Activated naive CD4-positive, alpha-beta T cell treated with anti-CD3 and anti-CD28 coated beads, Interleukin-2, amount 50 U/mL, for 24 hours (primary cell): ENCODE results near the gene CPD.
"Not testable (repeated sequence)": the region's sequence is repeated elsewhere in the genome, so short reads cannot be mapped to it uniquely, and the experiment has no call there.

Experiments used
- H3K27ac Mint-ChIP-seq: one replicate; pipeline ENCODE4 v1.8.0; 2021; ENCODE audit warnings: mild to moderate bottlenecking, mixed read lengths
- H3K27me3 Mint-ChIP-seq: one replicate; pipeline ENCODE4 v1.8.0; 2021; ENCODE audit warnings: mixed read lengths
- H3K36me3 Mint-ChIP-seq: one replicate; pipeline ENCODE4 v1.8.0; 2021; ENCODE audit warnings: mixed read lengths
- H3K4me1 Mint-ChIP-seq: one replicate; pipeline ENCODE4 v1.8.0; 2021; ENCODE audit warnings: mixed read lengths
- H3K4me3 Mint-ChIP-seq: one replicate; pipeline ENCODE4 v1.8.0; 2021; ENCODE audit warnings: mild to moderate bottlenecking, mixed read lengths
- H3K9me3 Mint-ChIP-seq: one replicate; pipeline ENCODE4 v1.8.0; 2021; ENCODE audit warnings: mixed read lengths

The CPD gene

GRCh38 chr17:30346221-30346795, 32.4 kb upstream of the CPD start:
- H3K27ac Mint-ChIP-seq, result no peak overlapping the region
- no peaks in the 10 kb centered on the region for H3K36me3 Mint-ChIP-seq

GRCh38 chr17:30347488-30347887, 31.2 kb upstream of the CPD start:
- Mint-ChIP-seq H3K36me3 (no peaks in the 10 kb centered on the region), H3K27me3 (no peaks in the 10 kb centered on the region), H3K9me3 (no peaks in the 10 kb centered on the region), H3K4me3 (no peak overlapping the region), H3K27ac (no peak overlapping the region), H3K4me1 (peaks cover 11% of the 10 kb centered on the region)

More at GRCh38 chr17:30346221-30346795, 32.4 kb upstream of the CPD start:
- Mint-ChIP-seq H3K4me3 (no peak overlapping the region), H3K4me1 (peaks cover 7% of the 10 kb centered on the region), H3K27me3 (no peaks in the 10 kb centered on the region), H3K9me3 (no peaks in the 10 kb centered on the region)

GRCh38 chr17:30349252-30349651, 29.5 kb upstream of the CPD start:
- Mint-ChIP-seq H3K4me3 (no peak overlapping the region), H3K36me3 (no peaks in the 10 kb centered on the region), H3K27ac (no peak overlapping the region), H3K9me3 (no peaks in the 10 kb centered on the region), H3K4me1 (peaks cover 11% of the 10 kb centered on the region), H3K27me3 (no peaks in the 10 kb centered on the region)

- not testable (repeated sequence) for H3K27ac Mint-ChIP-seq, H3K9me3 Mint-ChIP-seq, H3K36me3 Mint-ChIP-seq, H3K4me3 Mint-ChIP-seq, H3K27me3 Mint-ChIP-seq
- peaks cover 12% of the 10 kb centered on the region for H3K4me1 Mint-ChIP-seq
Measured at GRCh38 chr17:30351263-30351662, 27.5 kb upstream of the CPD start.

GRCh38 chr17:30351735-30352134, 27.0 kb upstream of the CPD start:
- no peaks in the 10 kb centered on the region for H3K27me3 Mint-ChIP-seq
- H3K4me3 Mint-ChIP-seq, result no peak overlapping the region
- H3K27ac Mint-ChIP-seq, result no peak overlapping the region
- no peaks in the 10 kb centered on the region for H3K9me3 Mint-ChIP-seq
- no peaks in the 10 kb centered on the region for H3K36me3 Mint-ChIP-seq
- H3K4me1 Mint-ChIP-seq, result peaks cover 11% of the 10 kb centered on the region

GRCh38 chr17:30352240-30352814, 26.4 kb upstream of the CPD start:
- H3K4me1 Mint-ChIP-seq, result peaks cover 11% of the 10 kb centered on the region
- no peaks in the 10 kb centered on the region for H3K36me3 Mint-ChIP-seq
- no peak overlapping the region for H3K27ac Mint-ChIP-seq
- no peak overlapping the region for H3K4me3 Mint-ChIP-seq
- H3K27me3 Mint-ChIP-seq, result no peaks in the 10 kb centered on the region
- H3K9me3 Mint-ChIP-seq, result no peaks in the 10 kb centered on the region

GRCh38 chr17:30354701-30355100, 24.0 kb upstream of the CPD start:
- Mint-ChIP-seq H3K36me3 (no peaks in the 10 kb centered on the region), H3K27me3 (no peaks in the 10 kb centered on the region), H3K4me1 (peaks cover 11% of the 10 kb centered on the region), H3K9me3 (no peaks in the 10 kb centered on the region), H3K27ac (no peak overlapping the region), H3K4me3 (no peak overlapping the region)

GRCh38 chr17:30357476-30357875, 21.3 kb upstream of the CPD start:
- peaks cover 4% of the 10 kb centered on the region for H3K9me3 Mint-ChIP-seq
- H3K27me3 Mint-ChIP-seq, result no peaks in the 10 kb centered on the region
- no peak overlapping the region for H3K27ac Mint-ChIP-seq
- H3K4me3 Mint-ChIP-seq, result no peak overlapping the region
- H3K4me1 Mint-ChIP-seq, result peaks cover 9% of the 10 kb centered on the region
- H3K36me3 Mint-ChIP-seq, result peaks cover 3% of the 10 kb centered on the region

GRCh38 chr17:30358055-30358760, 20.5 kb upstream of the CPD start:
- H3K27me3 Mint-ChIP-seq, result no peaks in the 10 kb centered on the region
- no peak overlapping the region for H3K4me3 Mint-ChIP-seq
- peaks cover 16% of the 10 kb centered on the region for H3K4me1 Mint-ChIP-seq
- H3K36me3 Mint-ChIP-seq, result peaks cover 3% of the 10 kb centered on the region
- peaks cover 4% of the 10 kb centered on the region for H3K9me3 Mint-ChIP-seq
- no peak overlapping the region for H3K27ac Mint-ChIP-seq

- Mint-ChIP-seq H3K4me3 (no peak overlapping the region), H3K4me1 (peaks cover 27% of the 10 kb centered on the region), H3K27me3 (no peaks in the 10 kb centered on the region), H3K27ac (peak overlapping the region; percentile 8), H3K36me3 (peaks cover 3% of the 10 kb centered on the region), H3K9me3 (peaks cover 4% of the 10 kb centered on the region)
Measured at GRCh38 chr17:30360086-30360808, 18.5 kb upstream of the CPD start.

- peaks cover 4% of the 10 kb centered on the region for H3K9me3 Mint-ChIP-seq
- H3K27me3 Mint-ChIP-seq, result no peaks in the 10 kb centered on the region
- H3K4me1 Mint-ChIP-seq, result peaks cover 39% of the 10 kb centered on the region
- H3K4me3 Mint-ChIP-seq, result no peak overlapping the region
- H3K27ac Mint-ChIP-seq, result peak overlapping the region; percentile 17
- peaks cover 3% of the 10 kb centered on the region for H3K36me3 Mint-ChIP-seq
Measured at GRCh38 chr17:30361766-30362279, 16.9 kb upstream of the CPD start.

- Mint-ChIP-seq H3K36me3 (peaks cover 3% of the 10 kb centered on the region), H3K9me3 (peaks cover 4% of the 10 kb centered on the region), H3K4me1 (peaks cover 46% of the 10 kb centered on the region), H3K27ac (peak overlapping the region; percentile 94), H3K27me3 (no peaks in the 10 kb centered on the region), H3K4me3 (peak overlapping the region; percentile 71)
Measured at GRCh38 chr17:30363715-30364202, 15.0 kb upstream of the CPD start.

- no peak overlapping the region for H3K4me3 Mint-ChIP-seq
- H3K27me3 Mint-ChIP-seq, result no peaks in the 10 kb centered on the region
- no peaks in the 10 kb centered on the region for H3K36me3 Mint-ChIP-seq
- H3K27ac Mint-ChIP-seq, result no peak overlapping the region
- H3K4me1 Mint-ChIP-seq, result peaks cover 66% of the 10 kb centered on the region
- H3K9me3 Mint-ChIP-seq, result no peaks in the 10 kb centered on the region
Measured at GRCh38 chr17:30366536-30366935, 12.2 kb upstream of the CPD start.

GRCh38 chr17:30368912-30369720, 9.6 kb upstream of the CPD start:
- no peaks in the 10 kb centered on the region for H3K27me3 Mint-ChIP-seq
- H3K36me3 Mint-ChIP-seq, result no peaks in the 10 kb centered on the region
- H3K9me3 Mint-ChIP-seq, result no peaks in the 10 kb centered on the region
- no peak overlapping the region for H3K4me3 Mint-ChIP-seq
- peaks cover 69% of the 10 kb centered on the region for H3K4me1 Mint-ChIP-seq
- peak overlapping the region; percentile 27 for H3K27ac Mint-ChIP-seq

- Mint-ChIP-seq H3K27me3 (no peaks in the 10 kb centered on the region), H3K4me1 (peaks cover 71% of the 10 kb centered on the region), H3K4me3 (peak overlapping the region; percentile 47), H3K36me3 (no peaks in the 10 kb centered on the region), H3K27ac (peak overlapping the region; percentile 83), H3K9me3 (no peaks in the 10 kb centered on the region)
Measured at GRCh38 chr17:30369995-30370394, 8.7 kb upstream of the CPD start.
